Colonic mucosa (tissue), 4 donors: ENCODE results near the gene DARS1. TPM values are rescaled to one million over a fixed set of nuclear protein-coding genes. Genes with fewer than 3 reads are reported as not detected.

Experiments
- DNase-seq: peaks from one replicate; pipeline ENCODE4 v3.0.0-alpha.2; 2020
- H3K27ac ChIP-seq: fragments of 200-600 bp; one replicate; pipeline ENCODE4 v1.8.0; 2021
- H3K27me3 ChIP-seq: fragments of 200-600 bp; one replicate; pipeline ENCODE4 v1.8.0; 2021
- H3K36me3 ChIP-seq: fragments of 200-600 bp; one replicate; pipeline ENCODE4 v1.8.0; 2021
- H3K4me1 ChIP-seq: fragments of 200-600 bp; one replicate; pipeline ENCODE4 v1.8.0; 2021; ENCODE audit warnings: mild to moderate bottlenecking
- H3K4me3 ChIP-seq: fragments of 200-600 bp; one replicate; pipeline ENCODE4 v1.8.0; 2021
- H3K9ac ChIP-seq, 2 donors: one replicate each; pipeline ENCODE4 v1.7.0; 2013; ENCODE audit warnings: control low read depth in 2 of 2, low read depth in 2 of 2, low read length in 2 of 2
- H3K9me3 ChIP-seq: fragments of 200-600 bp; one replicate; pipeline ENCODE4 v1.8.0; 2021
- CTCF ChIP-seq: fragments of 200-600 bp; IDR thresholded peaks from one replicate; pipeline ENCODE4 v1.8.0; 2022; ENCODE audit warnings: antibody characterized with exemption, mild to moderate bottlenecking
- intact Hi-C: fragments of 100-400 bp; cut with DNase I; formaldehyde crosslinking; loops from one replicate; pipeline ENCODE4 v1.14.1; 2022
- total RNA-seq, 2 donors: library from RNA; stranded (reverse); fragmentation: NEBNext Ultra II Directional in 1 of 2; extraction: Animal tissue kit (Norgen Biotek cat#: 25700) in 1 of 2; gene quantifications; one replicate each; pipeline ENCODE4 v1.2.1, GENCODE V29; 2021
- donor health status: healthy.
- donor health status: DM: no; HTN: no; CAD: no.
- donor health status: DM: no; HTN: no; CAD: no.

Gene DARS1
- total RNA-seq, 2 donors from 2014 or later: 52.4 to 80.7 TPM

- Histone ChIP-seq H3K27me3 (no peaks in the 10 kb centered on the region), H3K9me3 (no peaks in the 10 kb centered on the region), H3K27ac (no peak overlapping the region), H3K4me3 (no peak overlapping the region), H3K4me1 (no peaks in the 10 kb centered on the region), H3K36me3 (no peaks in the 10 kb centered on the region), H3K9ac (no peak overlapping the region)
- TF ChIP-seq CTCF: no peak
- intact Hi-C loops: no loop called here
- no peak for DNase-seq
Measured at GRCh38 chr2:136004965-136005364, 19.5 kb upstream of the DARS1 start.

GRCh38 chr2:136001131-136001530 lies 15.7 kb upstream of the DARS1 start:
- Histone ChIP-seq H3K36me3 (no peaks in the 10 kb centered on the region), H3K27ac (no peak overlapping the region), H3K27me3 (no peaks in the 10 kb centered on the region), H3K4me1 (no peaks in the 10 kb centered on the region), H3K9me3 (no peaks in the 10 kb centered on the region), H3K4me3 (no peak overlapping the region), H3K9ac (no peak overlapping the region)
- DNase-seq: no peak
- no peak for TF ChIP-seq CTCF
- intact Hi-C loops: no loop called here

- H3K9ac ChIP-seq: no peak overlapping the region
- no peak overlapping the region for H3K4me3 ChIP-seq
- no peak for TF ChIP-seq CTCF
- intact Hi-C loops: no loop called here
- H3K27me3 ChIP-seq: no peaks in the 10 kb centered on the region
- H3K4me1 ChIP-seq: no peaks in the 10 kb centered on the region
- no peaks in the 10 kb centered on the region for H3K9me3 ChIP-seq
- no peak overlapping the region for H3K27ac ChIP-seq
- no peaks in the 10 kb centered on the region for H3K36me3 ChIP-seq
- no peak for DNase-seq
Measured at GRCh38 chr2:136000502-136000901, 15.1 kb upstream of the DARS1 start.

- H3K9me3 ChIP-seq: no peaks in the 10 kb centered on the region
- no peaks in the 10 kb centered on the region for H3K4me1 ChIP-seq
- no peaks in the 10 kb centered on the region for H3K27me3 ChIP-seq
- no peak overlapping the region for H3K4me3 ChIP-seq
- no peak overlapping the region for H3K9ac ChIP-seq
- DNase-seq: no peak
- no peak overlapping the region for H3K27ac ChIP-seq
- no peaks in the 10 kb centered on the region for H3K36me3 ChIP-seq
- TF ChIP-seq CTCF: no peak
- intact Hi-C loops: no loop called here
Measured at GRCh38 chr2:135999899-136000298, 14.5 kb upstream of the DARS1 start.

- H3K4me3 ChIP-seq: no peak overlapping the region
- no peaks in the 10 kb centered on the region for H3K36me3 ChIP-seq
- no peak overlapping the region for H3K9ac ChIP-seq
- no peak for DNase-seq
- no peaks in the 10 kb centered on the region for H3K4me1 ChIP-seq
- no peak overlapping the region for H3K27ac ChIP-seq
- H3K27me3 ChIP-seq: no peaks in the 10 kb centered on the region
- no peaks in the 10 kb centered on the region for H3K9me3 ChIP-seq
- intact Hi-C loops: no loop called here
- TF ChIP-seq CTCF: no peak
Measured at GRCh38 chr2:135998879-135999278, 13.5 kb upstream of the DARS1 start.

GRCh38 chr2:135997380-135997779 lies 12.0 kb upstream of the DARS1 start:
- H3K4me3 ChIP-seq: no peak overlapping the region
- no peaks in the 10 kb centered on the region for H3K9me3 ChIP-seq
- no peaks in the 10 kb centered on the region for H3K4me1 ChIP-seq
- no peak overlapping the region for H3K9ac ChIP-seq
- intact Hi-C loops: no loop called here
- no peak for DNase-seq
- no peaks in the 10 kb centered on the region for H3K27me3 ChIP-seq
- H3K27ac ChIP-seq: no peak overlapping the region
- H3K36me3 ChIP-seq: no peaks in the 10 kb centered on the region
- no peak for TF ChIP-seq CTCF
